Panc1 (cell line): ENCODE data around the gene STEAP3. TPM values are rescaled to one million over a fixed set of nuclear protein-coding genes. Genes with fewer than 3 reads are reported as not detected.

ENCODE experiments used
- ATAC-seq: fragments of 200-7000 bp; cut with Tn5 transposase; 2 replicates; pipeline ENCODE4 v1.9.1; 2020; ENCODE audit warnings: mild to moderate bottlenecking, moderate library complexity
- BruUV-seq: library from RNA; stranded (reverse); fragments of 400-500 nt; replicated peaks from 2 replicates; lab custom pipeline; 2021; lab: Mats Ljungman, UMichigan
- CTCF ChIA-PET: fragments of 300-600 bp; sonication (Branson Sonifier 250); formaldehyde crosslinking; loops from one replicate; lab custom pipeline; 2022; ENCODE audit warnings: antibody characterized with exemption; lab: Charles Lee
- POLR2A ChIA-PET: fragments of 300-600 bp; sonication (Branson Sonifier 250); formaldehyde crosslinking; loops from one replicate; lab custom pipeline; 2022; ENCODE audit warnings: antibody characterized with exemption; lab: Charles Lee
- DNase-seq: peaks from one replicate; pipeline ENCODE4 v3.0.0-alpha.2; 2010; ENCODE audit warnings: low read depth, low spot score
- H3K27ac ChIP-seq: 2 replicates; pipeline ENCODE4 v1.5.1; 2011; ENCODE audit warnings: mild to moderate bottlenecking, low read length, inconsistent platforms
- H3K27me3 ChIP-seq: fragments of 200-500 bp; sonication (Bioruptor generic); 2 replicates; pipeline ENCODE4 v1.6.0; 2014; ENCODE audit warnings: low read length, inconsistent platforms; ENCODE audit not compliant: control insufficient read depth, insufficient read depth
- H3K36me3 ChIP-seq: fragments of 200-500 bp; sonication (Bioruptor generic); 2 replicates; pipeline ENCODE4 v1.5.1; 2014; ENCODE audit warnings: inconsistent platforms, mild to moderate bottlenecking, low read length, moderate library complexity; ENCODE audit not compliant: control insufficient read depth, insufficient read depth
- H3K4me1 ChIP-seq: 2 replicates; pipeline ENCODE4 v1.5.1; 2011; ENCODE audit warnings: inconsistent platforms, mild to moderate bottlenecking, low read length, moderate library complexity; ENCODE audit not compliant: control insufficient read depth, insufficient read depth
- H3K4me3 ChIP-seq, 2 experiments: 2 replicates each; pipeline ENCODE4 v1.5.1; 2011 to 2012; ENCODE audit warnings: low read depth in 2 of 2, low read length in 2 of 2, mild to moderate bottlenecking in 2 of 2, inconsistent platforms in 1 of 2, moderate library complexity in 1 of 2
- H3K9me3 ChIP-seq: fragments of 200-500 bp; sonication (Bioruptor generic); 2 replicates; pipeline ENCODE4 v1.5.1; 2014; ENCODE audit warnings: low read depth, mild to moderate bottlenecking, inconsistent platforms, low read length, moderate library complexity; ENCODE audit not compliant: control insufficient read depth, insufficient read depth
- CTCF ChIP-seq: fragments of 450-650 bp; IDR thresholded peaks from 2 replicates; pipeline ENCODE4 v1.5.1; 2017; ENCODE audit warnings: mild to moderate bottlenecking
- POLR2AphosphoS5 ChIP-seq: IDR thresholded peaks from 2 replicates; pipeline ENCODE4 v1.6.1; 2012; ENCODE audit warnings: mild to moderate bottlenecking, low read depth, low read length, moderate library complexity
- REST ChIP-seq, 2 experiments: IDR thresholded peaks; 2 replicates each; pipeline ENCODE4 v1.6.1; 2011 to 2012; ENCODE audit warnings: low read depth in 2 of 2, control low read depth in 1 of 2, low read length in 1 of 2, mild to moderate bottlenecking in 1 of 2, moderate library complexity in 1 of 2; ENCODE audit not compliant: insufficient read depth in 1 of 2
- SIN3A ChIP-seq: IDR thresholded peaks from 2 replicates; pipeline ENCODE4 v1.6.1; 2012; ENCODE audit warnings: low read depth, mild to moderate bottlenecking, low read length, moderate library complexity, borderline replicate concordance; ENCODE audit not compliant: insufficient read depth
- TCF7L2 ChIP-seq: IDR thresholded peaks from 2 replicates; pipeline ENCODE4 v1.6.1; 2011; ENCODE audit warnings: mild to moderate bottlenecking, low read depth, low read length, inconsistent platforms
- in situ Hi-C: cut with HindIII; loops from 2 replicates; pipeline ENCODE4 v1.10.0; 2016; ENCODE audit warnings: low sequenced_read_pairs, low pct_unique_long_range_greater_than_20kb
- intact Hi-C: fragments of 100-400 bp; cut with micrococcal nuclease; formaldehyde crosslinking; loops from one replicate; pipeline ENCODE4 v1.10.0; 2022; ENCODE audit not compliant: unreplicated experiment
- total RNA-seq: library from RNA; stranded (reverse); gene quantifications from one replicate; pipeline ENCODE4 v1.2.1, GENCODE V29; 2021; ENCODE audit not compliant: unreplicated experiment

Gene STEAP3
- total RNA-seq, 1 experiment from 2014 or later: 44.8 TPM

- POLR2A ChIA-PET: no interaction called here
- in situ Hi-C loops (no loop called here), intact Hi-C loops (no loop called here)
- H3K9me3 ChIP-seq: no peaks in the 10 kb centered on the region
- no peak overlapping the region for H3K4me3 ChIP-seq
- CTCF ChIA-PET: interaction anchor here (0.6 kb wide), 1 partner anchor 1916 kb away, joined by 5 read pairs; no protein-coding TSS in a partner anchor
- TF ChIP-seq REST (IDR thresholded peaks at IDR 0.05; ENCODE audit: insufficient read depth in 1 of 2, low read depth in 2 of 2, low read length in 1 of 2): no peak
- TF ChIP-seq CTCF: no peak
- TF ChIP-seq TCF7L2: no peak
- DNase-seq: no peak
- BruUV-seq: no TSS peak
- H3K27me3 ChIP-seq: no peaks in the 10 kb centered on the region
- no peaks in the 10 kb centered on the region for H3K36me3 ChIP-seq
- peaks cover 17% of the 10 kb centered on the region for H3K4me1 ChIP-seq
- no peak overlapping the region for H3K27ac ChIP-seq
- no peak for ATAC-seq
Measured at GRCh38 chr2:119218478-119219064, 5.1 kb upstream of the STEAP3 start.

GRCh38 chr2:119219873-119220272 lies 3.8 kb upstream of the STEAP3 start:
- POLR2A ChIA-PET: no interaction called here
- no TSS peak for BruUV-seq
- H3K36me3 ChIP-seq: no peaks in the 10 kb centered on the region; the same call in 1 of the 2 replicates
- H3K27ac ChIP-seq: no peak overlapping the region
- CTCF ChIA-PET: no interaction called here
- no peak for ATAC-seq
- intact Hi-C loops: no loop called here
- TF ChIP-seq REST (IDR thresholded peaks at IDR 0.05; ENCODE audit: insufficient read depth in 1 of 2, low read depth in 2 of 2, low read length in 1 of 2): no peak
- TF ChIP-seq CTCF: no peak
- no peak for TF ChIP-seq POLR2AphosphoS5
- TF ChIP-seq SIN3A: no peak
- TF ChIP-seq TCF7L2: no peak
- H3K9me3 ChIP-seq: no peaks in the 10 kb centered on the region
- H3K4me1 ChIP-seq: peaks cover 22% of the 10 kb centered on the region
- H3K4me3 ChIP-seq: no peak overlapping the region
- in situ Hi-C loops: no loop called here
- no peaks in the 10 kb centered on the region for H3K27me3 ChIP-seq
- no peak for DNase-seq
